AG04450 (cell line): ENCODE measurements around the gene MAP4K5. TPM values are rescaled to one million over a fixed set of nuclear protein-coding genes. Genes with fewer than 3 reads are reported as not detected.

Source experiments
- CTCF ChIA-PET: fragments of 300-600, 350-600 bp; formaldehyde crosslinking; extraction: SDS; loops from one replicate; lab custom pipeline; 2022; ENCODE audit warnings: antibody characterized with exemption, inconsistent platforms; lab: Charles Lee
- POLR2A ChIA-PET: fragments of 350-600 bp; formaldehyde crosslinking; extraction: SDS; loops from one replicate; lab custom pipeline; 2021; ENCODE audit warnings: antibody characterized with exemption, inconsistent platforms; lab: Yijun Ruan, JAX
- DNase-seq: peaks from one replicate; pipeline ENCODE4 v3.0.0-alpha.2; 2011; ENCODE audit warnings: low read depth, low spot score
- H3K27ac ChIP-seq: one replicate; pipeline ENCODE4 v1.5.1; 2012; ENCODE audit warnings: low read depth, low read length, control low read depth
- H3K27me3 ChIP-seq: one replicate; pipeline ENCODE4 v1.6.0; 2012; ENCODE audit warnings: low read length; ENCODE audit not compliant: control insufficient read depth, insufficient read depth
- H3K4me3 ChIP-seq: 2 replicates; pipeline ENCODE4 v1.5.1; 2011; ENCODE audit warnings: mild to moderate bottlenecking, low read depth, low read length, control low read depth
- H3K9me3 ChIP-seq: 2 replicates; pipeline ENCODE4 v1.5.1; 2012; ENCODE audit warnings: low read length; ENCODE audit not compliant: control insufficient read depth, insufficient read depth
- CTCF ChIP-seq: IDR thresholded peaks from 2 replicates; pipeline ENCODE4 v1.5.1; 2011; ENCODE audit warnings: low read depth, low read length, control low read depth, inconsistent platforms
- polyA plus RNA-seq: library from polyadenylated mRNA; depleted of rRNA; stranded (reverse); fragments of >200 nt; gene quantifications from 2 replicates; pipeline ENCODE4 v1.2.3, GENCODE V29; 2011; rRNA removed
- small RNA-seq: library from RNA; depleted of rRNA; stranded (forward); fragments of <200 nt; gene quantifications from one replicate; pipeline ENCODE3, GENCODE V24; 2012; ENCODE audit warnings: low read depth; ENCODE audit not compliant: insufficient read length

Gene MAP4K5
- polyA plus RNA-seq, 1 experiment: 35.4 TPM

GRCh38 chr14:50375760-50376159, 156.6 kb downstream of the MAP4K5 start:
- no peaks in the 10 kb centered on the region; the same call in 1 of the 2 replicates for H3K9me3 ChIP-seq
- DNase-seq: no peak
- ChIA-PET CTCF (no interaction called here), POLR2A (no interaction called here)
- H3K27ac ChIP-seq: no peak overlapping the region
- TF ChIP-seq CTCF: no peak
- no peaks in the 10 kb centered on the region for H3K27me3 ChIP-seq
- no peak overlapping the region for H3K4me3 ChIP-seq

- CTCF ChIA-PET: interaction anchor here (0.5 to 1.4 kb wide), 2 partner anchors 11 to 53 kb away, joined by 4 to 6 read pairs; no protein-coding TSS in a partner anchor
- POLR2A ChIA-PET: no interaction called here
These were observed 158.4 kb downstream of the MAP4K5 start for GRCh38 chr14:50373959-50374358.

GRCh38 chr14:50371546-50371945, 160.8 kb downstream of the MAP4K5 start:
- no peak for TF ChIP-seq CTCF
- Histone ChIP-seq H3K27me3 (no peaks in the 10 kb centered on the region), H3K27ac (no peak overlapping the region), H3K4me3 (no peak overlapping the region), H3K9me3 (no peaks in the 10 kb centered on the region; the same call in 1 of the 2 replicates)
- ChIA-PET CTCF (no interaction called here), POLR2A (no interaction called here)
- DNase-seq: no peak

More at GRCh38 chr14:50373959-50374358, 158.4 kb downstream of the MAP4K5 start:
- Histone ChIP-seq H3K4me3 (no peak overlapping the region), H3K9me3 (no peaks in the 10 kb centered on the region; the same call in 1 of the 2 replicates), H3K27me3 (no peaks in the 10 kb centered on the region), H3K27ac (no peak overlapping the region)
- DNase-seq: no peak
- no peak for TF ChIP-seq CTCF

Small RNA genes lying within 50 kb of the gene (small RNA-seq; reads per million reads assigned to genes)
- gene RF00019: not detected
- gene SNRPGP1: not detected

Other genes starting within 250 kb of the MAP4K5 start
- 2.8 and 3.6 TPM in 2 replicates for gene L2HGDH, start 220.3 kb downstream of the MAP4K5 start, polyA plus RNA-seq
- gene DMAC2L, start 220.2 kb downstream of the MAP4K5 start, polyA plus RNA-seq: 8.1 and 12.6 TPM in 2 replicates
- gene CDKL1, start 135.7 kb downstream of the MAP4K5 start, polyA plus RNA-seq: 8.2 and 20.1 TPM in 2 replicates
- 8.2 and 11.5 TPM in 2 replicates for gene ATL1, start 27.6 kb upstream of the MAP4K5 start, polyA plus RNA-seq
- gene SAV1, start 135.7 kb upstream of the MAP4K5 start, polyA plus RNA-seq: 27.6 and 33.8 TPM in 2 replicates